Measurements from ENCODE around the gene RHOF.

The RHOF gene

GRCh38 chr12:121783766-121784165 is 9.7 kb downstream of the RHOF start:
- Histone ChIP-seq H3K27me3 (no peaks in the 10 kb centered on the region), H3K4me3 (no peak overlapping the region), H3K9me3 (no peaks in the 10 kb centered on the region), H3K36me3 (peaks cover 0 to 26% (median 0%) of the 10 kb centered on the region in 3 donors), H3K4me1 (peaks cover 0 to 13% (median 11%) of the 10 kb centered on the region in 4 donors), H3K27ac (no peak overlapping the region)
- intact Hi-C loops (cut with DNase I; ENCODE audit: low total_unique reads) = no loop called here
- no peak for TF ChIP-seq CTCF (IDR thresholded peaks at IDR 0.05)
- DNase-seq = no peak

GRCh38 chr12:121781998-121782979 is 11.2 kb downstream of the RHOF start:
- Histone ChIP-seq H3K27ac (peak overlapping the region in 1 of 2 donors; percentile 22), H3K9me3 (no peaks in the 10 kb centered on the region), H3K4me3 (no peak overlapping the region), H3K27me3 (no peaks in the 10 kb centered on the region), H3K36me3 (peaks cover 0 to 27% (median 0%) of the 10 kb centered on the region in 3 donors), H3K4me1 (peaks cover 0 to 13% (median 11%) of the 10 kb centered on the region in 4 donors)
- TF ChIP-seq CTCF (IDR thresholded peaks at IDR 0.05) = no peak
- intact Hi-C loops (cut with DNase I; ENCODE audit: low total_unique reads) = no loop called here
- no peak for DNase-seq

- DNase-seq = no peak
- intact Hi-C loops (cut with DNase I; ENCODE audit: low total_unique reads) = no loop called here
- peak overlapping the region in 1 of 2 donors; percentile 22 for H3K27ac ChIP-seq
Observed at GRCh38 chr12:121781484-121781997, 11.9 kb downstream of the RHOF start.

GRCh38 chr12:121780429-121780828 is 13.1 kb downstream of the RHOF start:
- Histone ChIP-seq H3K27ac (no peak overlapping the region), H3K36me3 (peaks cover 0 to 23% (median 0%) of the 10 kb centered on the region in 3 donors), H3K27me3 (no peaks in the 10 kb centered on the region), H3K9me3 (no peaks in the 10 kb centered on the region), H3K4me3 (no peak overlapping the region), H3K4me1 (peaks cover 0 to 19% (median 14%) of the 10 kb centered on the region in 4 donors)
- DNase-seq = no peak
- intact Hi-C loops (cut with DNase I; ENCODE audit: low total_unique reads) = no loop called here
- no peak for TF ChIP-seq CTCF (IDR thresholded peaks at IDR 0.05)

More at GRCh38 chr12:121781484-121781997, 11.9 kb downstream of the RHOF start:
- H3K27me3 ChIP-seq = no peaks in the 10 kb centered on the region
- peaks cover 0 to 13% (median 11%) of the 10 kb centered on the region in 4 donors for H3K4me1 ChIP-seq
- no peak for TF ChIP-seq CTCF (IDR thresholded peaks at IDR 0.05)
- H3K9me3 ChIP-seq = no peaks in the 10 kb centered on the region
- no peak overlapping the region for H3K4me3 ChIP-seq
- peaks cover 0 to 27% (median 0%) of the 10 kb centered on the region in 3 donors for H3K36me3 ChIP-seq

GRCh38 chr12:121779422-121779895 is 14.0 kb downstream of the RHOF start:
- no peaks in the 10 kb centered on the region for H3K27me3 ChIP-seq
- peaks cover 0 to 19% (median 14%) of the 10 kb centered on the region in 4 donors for H3K4me1 ChIP-seq
- no peak for TF ChIP-seq CTCF (IDR thresholded peaks at IDR 0.05)
- H3K36me3 ChIP-seq = peaks cover 0 to 23% (median 0%) of the 10 kb centered on the region in 3 donors
- H3K27ac ChIP-seq = no peak overlapping the region
- H3K9me3 ChIP-seq = no peaks in the 10 kb centered on the region
- DNase-seq = no peak
- H3K4me3 ChIP-seq = no peak overlapping the region
- intact Hi-C loops (cut with DNase I; ENCODE audit: low total_unique reads) = no loop called here

All from tibial artery (tissue), 4 donors.